Liver (tissue), 9 donors: ENCODE measurements around the gene MUC7. TPM values are rescaled to one million over a fixed set of nuclear protein-coding genes. Genes with fewer than 3 reads are reported as not detected.

Source experiments
- DNase-seq: peaks from one replicate; pipeline ENCODE4 v3.0.0-alpha.2; 2017; ENCODE audit warnings: low spot score
- H3K27ac ChIP-seq, 2 donors: one replicate each; pipeline ENCODE4 v1.7.0; 2013; ENCODE audit warnings: inconsistent platforms in 2 of 2, low read length in 2 of 2, control low read depth in 1 of 2, low read depth in 1 of 2, mild to moderate bottlenecking in 1 of 2
- H3K27me3 ChIP-seq, 4 donors: one replicate each; pipeline versions ENCODE4 v1.6.1 to v1.7.0; 2013; ENCODE audit warnings: low read length in 3 of 4, inconsistent platforms in 1 of 4, mild to moderate bottlenecking in 1 of 4, moderate library complexity in 1 of 4; ENCODE audit not compliant: control insufficient read depth in 4 of 4, insufficient read depth in 4 of 4
- H3K36me3 ChIP-seq, 4 donors: one replicate each; pipeline versions ENCODE4 v1.6.1 to v1.7.0; 2013; ENCODE audit warnings: low read length in 3 of 4, mild to moderate bottlenecking in 3 of 4, low read depth in 1 of 4, moderate library complexity in 1 of 4; ENCODE audit not compliant: control insufficient read depth in 4 of 4, insufficient read depth in 3 of 4
- H3K4me1 ChIP-seq, 4 donors: one replicate each; pipeline versions ENCODE4 v1.6.1 to v1.7.0; 2013; ENCODE audit warnings: low read length in 3 of 4, mild to moderate bottlenecking in 3 of 4, moderate library complexity in 1 of 4; ENCODE audit not compliant: control insufficient read depth in 4 of 4, insufficient read depth in 4 of 4
- H3K4me3 ChIP-seq, 3 donors: one replicate each; pipeline versions ENCODE4 v1.6.1 to v1.7.0; 2013; ENCODE audit warnings: low read length in 3 of 3, control low read depth in 1 of 3, low read depth in 1 of 3, mild to moderate bottlenecking in 1 of 3
- H3K9ac ChIP-seq, 2 donors: one replicate each; pipeline ENCODE4 v1.7.0; 2013; ENCODE audit warnings: low read length in 2 of 2, mild to moderate bottlenecking in 2 of 2, moderate library complexity in 2 of 2, control low read depth in 1 of 2, low read depth in 1 of 2
- H3K9me3 ChIP-seq, 4 donors: one replicate each; pipeline versions ENCODE4 v1.6.1 to v1.7.0; 2013; ENCODE audit warnings: low read length in 3 of 4; ENCODE audit not compliant: control insufficient read depth in 4 of 4
- EGR1 ChIP-seq, 2 donors: IDR thresholded peaks; 2 replicates each; pipeline ENCODE4 v1.6.1; 2016 to 2018; ENCODE audit warnings: antibody characterized with exemption in 2 of 2, low read depth in 2 of 2
- FOXA1 ChIP-seq: IDR thresholded peaks from 2 replicates; pipeline ENCODE4 v1.6.1; 2016; ENCODE audit warnings: antibody characterized with exemption
- FOXA2 ChIP-seq: IDR thresholded peaks from 2 replicates; pipeline ENCODE4 v1.6.1; 2016; ENCODE audit warnings: antibody characterized with exemption
- GABPA ChIP-seq, 2 donors: IDR thresholded peaks in 1 of 2; conservative IDR thresholded peaks in 1 of 2; 2 replicates each; pipeline ENCODE4 v1.6.1; 2016; ENCODE audit warnings: antibody characterized with exemption in 2 of 2, mild to moderate bottlenecking in 1 of 2, moderate library complexity in 1 of 2
- HNF4A ChIP-seq, 2 donors: conservative IDR thresholded peaks; 2 replicates each; pipeline ENCODE4 v1.6.1; 2016; ENCODE audit warnings: antibody characterized with exemption in 2 of 2, mild to moderate bottlenecking in 2 of 2
- HNF4G ChIP-seq: IDR thresholded peaks from 2 replicates; pipeline ENCODE4 v1.6.1; 2016; ENCODE audit warnings: antibody characterized with exemption
- JUND ChIP-seq, 2 donors: IDR thresholded peaks; 2 replicates each; pipeline ENCODE4 v1.6.1; 2016; ENCODE audit warnings: antibody characterized with exemption in 2 of 2
- MAX ChIP-seq: IDR thresholded peaks from 2 replicates; pipeline ENCODE4 v1.6.1; 2016; ENCODE audit warnings: antibody characterized with exemption
- NR2F2 ChIP-seq: IDR thresholded peaks from 2 replicates; pipeline ENCODE4 v1.6.1; 2016; ENCODE audit warnings: antibody characterized with exemption
- RAD21 ChIP-seq, 2 donors: IDR thresholded peaks; 2 replicates each; pipeline ENCODE4 v1.6.1; 2016; ENCODE audit warnings: antibody characterized with exemption in 2 of 2, mild to moderate bottlenecking in 2 of 2
- RXRA ChIP-seq, 2 donors: IDR thresholded peaks; 2 replicates each; pipeline ENCODE4 v1.6.1; 2017 to 2018; ENCODE audit warnings: antibody characterized with exemption in 2 of 2, mild to moderate bottlenecking in 1 of 2
- SP1 ChIP-seq: IDR thresholded peaks from 2 replicates; pipeline ENCODE4 v1.6.1; 2018; ENCODE audit warnings: antibody characterized with exemption, mild to moderate bottlenecking
- TAF1 ChIP-seq: conservative IDR thresholded peaks from 2 replicates; pipeline ENCODE4 v1.6.1; 2016; ENCODE audit warnings: antibody characterized with exemption, mild to moderate bottlenecking
- YY1 ChIP-seq: IDR thresholded peaks from 2 replicates; pipeline ENCODE4 v1.6.1; 2016; ENCODE audit warnings: antibody characterized with exemption, mild to moderate bottlenecking
- ZBTB33 ChIP-seq: IDR thresholded peaks from 2 replicates; pipeline ENCODE4 v1.6.1; 2016; ENCODE audit warnings: antibody characterized with exemption
- WGBS: extraction: QIAGEN DNeasy Blood & Tissue Kit; methylation state at CpG from one replicate; pipeline ENCODE4 v1.1.7; 2013; 5-methylcytosine and 5-hydroxymethylcytosine counted together
- polyA plus RNA-seq, 2 donors: library from polyadenylated mRNA; stranded (reverse) in 1 of 2; unstranded in 1 of 2; fragments of 200-250 nt in 1 of 2; fragments of >200 nt in 1 of 2; fragmentation: Nextera tagmentation in 1 of 2; extraction: Ambion mirVana in 1 of 2; gene quantifications; one replicate each; pipeline versions ENCODE4 v1.2.1 to v1.2.3, GENCODE V29; 2013 to 2015
- total RNA-seq, 2 donors: library from RNA; depleted of rRNA; stranded (reverse); fragments of >200 nt; gene quantifications; one replicate each; pipeline ENCODE4 v1.2.3, GENCODE V29; 2014
- TF ChIP-seq, protein P1 (sequence below): fragments of 150-350 bp; IDR thresholded peaks from 2 replicates; pipeline ENCODE4 v1.5.1; 2017; ENCODE audit warnings: improper control_type of control experiment, low read depth, low read length; ENCODE audit not compliant: missing input control
- TF ChIP-seq, protein P2 (sequence below): IDR thresholded peaks from 2 replicates; pipeline ENCODE4 v1.6.1; 2016; ENCODE audit warnings: antibody characterized with exemption
- TF ChIP-seq, protein P3 (sequence below): IDR thresholded peaks from 2 replicates; pipeline ENCODE4 v1.6.1; 2016; ENCODE audit warnings: antibody characterized with exemption, mild to moderate bottlenecking
- donor health status: healthy.
- donor health status: healthy.
- donor health status: healthy.
- donor health status: healthy.
- donor health status: healthy.

MUC7 gene
- total and polyA plus RNA-seq, 4 donors: not detected

- Histone ChIP-seq H3K4me1 (no peaks in the 10 kb centered on the region), H3K27me3 (peaks cover 0 to 5% (median 0%) of the 10 kb centered on the region in 4 donors), H3K9ac (no peak overlapping the region), H3K4me3 (no peak overlapping the region), H3K36me3 (no peaks in the 10 kb centered on the region), H3K27ac (no peak overlapping the region), H3K9me3 (no peaks in the 10 kb centered on the region)
- no peak for DNase-seq
- TF ChIP-seq, protein P1, sequence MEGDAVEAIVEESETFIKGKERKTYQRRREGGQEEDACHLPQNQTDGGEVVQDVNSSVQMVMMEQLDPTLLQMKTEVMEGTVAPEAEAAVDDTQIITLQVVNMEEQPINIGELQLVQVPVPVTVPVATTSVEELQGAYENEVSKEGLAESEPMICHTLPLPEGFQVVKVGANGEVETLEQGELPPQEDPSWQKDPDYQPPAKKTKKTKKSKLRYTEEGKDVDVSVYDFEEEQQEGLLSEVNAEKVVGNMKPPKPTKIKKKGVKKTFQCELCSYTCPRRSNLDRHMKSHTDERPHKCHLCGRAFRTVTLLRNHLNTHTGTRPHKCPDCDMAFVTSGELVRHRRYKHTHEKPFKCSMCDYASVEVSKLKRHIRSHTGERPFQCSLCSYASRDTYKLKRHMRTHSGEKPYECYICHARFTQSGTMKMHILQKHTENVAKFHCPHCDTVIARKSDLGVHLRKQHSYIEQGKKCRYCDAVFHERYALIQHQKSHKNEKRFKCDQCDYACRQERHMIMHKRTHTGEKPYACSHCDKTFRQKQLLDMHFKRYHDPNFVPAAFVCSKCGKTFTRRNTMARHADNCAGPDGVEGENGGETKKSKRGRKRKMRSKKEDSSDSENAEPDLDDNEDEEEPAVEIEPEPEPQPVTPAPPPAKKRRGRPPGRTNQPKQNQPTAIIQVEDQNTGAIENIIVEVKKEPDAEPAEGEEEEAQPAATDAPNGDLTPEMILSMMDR: no peak
- TF ChIP-seq, protein P2, sequence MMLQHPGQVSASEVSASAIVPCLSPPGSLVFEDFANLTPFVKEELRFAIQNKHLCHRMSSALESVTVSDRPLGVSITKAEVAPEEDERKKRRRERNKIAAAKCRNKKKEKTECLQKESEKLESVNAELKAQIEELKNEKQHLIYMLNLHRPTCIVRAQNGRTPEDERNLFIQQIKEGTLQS: no peak
- TF ChIP-seq ZBTB33 (no peak), RXRA (IDR thresholded peaks at IDR 0.05) (no peak), MAX (no peak), FOXA1 (no peak)
- TF ChIP-seq, protein P3, sequence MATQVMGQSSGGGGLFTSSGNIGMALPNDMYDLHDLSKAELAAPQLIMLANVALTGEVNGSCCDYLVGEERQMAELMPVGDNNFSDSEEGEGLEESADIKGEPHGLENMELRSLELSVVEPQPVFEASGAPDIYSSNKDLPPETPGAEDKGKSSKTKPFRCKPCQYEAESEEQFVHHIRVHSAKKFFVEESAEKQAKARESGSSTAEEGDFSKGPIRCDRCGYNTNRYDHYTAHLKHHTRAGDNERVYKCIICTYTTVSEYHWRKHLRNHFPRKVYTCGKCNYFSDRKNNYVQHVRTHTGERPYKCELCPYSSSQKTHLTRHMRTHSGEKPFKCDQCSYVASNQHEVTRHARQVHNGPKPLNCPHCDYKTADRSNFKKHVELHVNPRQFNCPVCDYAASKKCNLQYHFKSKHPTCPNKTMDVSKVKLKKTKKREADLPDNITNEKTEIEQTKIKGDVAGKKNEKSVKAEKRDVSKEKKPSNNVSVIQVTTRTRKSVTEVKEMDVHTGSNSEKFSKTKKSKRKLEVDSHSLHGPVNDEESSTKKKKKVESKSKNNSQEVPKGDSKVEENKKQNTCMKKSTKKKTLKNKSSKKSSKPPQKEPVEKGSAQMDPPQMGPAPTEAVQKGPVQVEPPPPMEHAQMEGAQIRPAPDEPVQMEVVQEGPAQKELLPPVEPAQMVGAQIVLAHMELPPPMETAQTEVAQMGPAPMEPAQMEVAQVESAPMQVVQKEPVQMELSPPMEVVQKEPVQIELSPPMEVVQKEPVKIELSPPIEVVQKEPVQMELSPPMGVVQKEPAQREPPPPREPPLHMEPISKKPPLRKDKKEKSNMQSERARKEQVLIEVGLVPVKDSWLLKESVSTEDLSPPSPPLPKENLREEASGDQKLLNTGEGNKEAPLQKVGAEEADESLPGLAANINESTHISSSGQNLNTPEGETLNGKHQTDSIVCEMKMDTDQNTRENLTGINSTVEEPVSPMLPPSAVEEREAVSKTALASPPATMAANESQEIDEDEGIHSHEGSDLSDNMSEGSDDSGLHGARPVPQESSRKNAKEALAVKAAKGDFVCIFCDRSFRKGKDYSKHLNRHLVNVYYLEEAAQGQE: no peak
Observed at GRCh38 chr4:70426789-70427188, 45.2 kb upstream of the MUC7 start.

DNA sequence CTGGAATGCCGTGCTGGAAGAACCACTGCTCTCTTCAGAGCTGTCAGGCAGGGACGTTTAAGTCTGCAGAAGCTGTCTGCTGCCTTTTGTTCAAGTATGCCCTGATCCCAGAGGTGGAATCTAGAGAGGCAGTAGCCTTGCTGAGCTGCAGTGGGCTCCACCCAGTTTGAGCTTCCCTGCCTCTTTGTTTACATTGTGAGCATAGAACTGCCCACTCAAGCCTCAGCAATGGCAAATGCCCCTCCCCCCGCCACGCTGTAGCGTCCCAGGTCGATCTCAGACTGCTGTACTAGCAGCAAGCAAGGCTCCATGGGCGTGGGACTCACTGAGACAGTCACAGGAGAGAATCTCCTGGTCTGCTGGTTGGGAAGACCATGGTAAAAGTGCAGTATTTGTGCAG is 34.8 kb upstream of the MUC7 start:
- Histone ChIP-seq H3K9ac (no peak overlapping the region), H3K4me3 (no peak overlapping the region), H3K27me3 (peaks cover 0 to 4% (median 0%) of the 10 kb centered on the region in 4 donors), H3K9me3 (no peaks in the 10 kb centered on the region), H3K27ac (no peak overlapping the region), H3K4me1 (no peaks in the 10 kb centered on the region), H3K36me3 (no peaks in the 10 kb centered on the region)
- no peak for DNase-seq
- no peak for TF ChIP-seq FOXA2
- no peak for TF ChIP-seq JUND (IDR thresholded peaks at IDR 0.05)
- no peak for TF ChIP-seq GABPA (IDR thresholded peaks at IDR 0.05 in 1 of 2, conservative IDR thresholded peaks at IDR 0.05 in 1 of 2)
- no peak for TF ChIP-seq EGR1 (IDR thresholded peaks at IDR 0.05; ENCODE audit: low read depth in 2 of 2)
- TF ChIP-seq SP1: no peak
- TF ChIP-seq, protein P1: no peak
- TF ChIP-seq, protein P2: no peak
- no peak for TF ChIP-seq HNF4G
- TF ChIP-seq RAD21 (IDR thresholded peaks at IDR 0.05): no peak
- TF ChIP-seq RXRA (IDR thresholded peaks at IDR 0.05): no peak
- TF ChIP-seq, protein P3: no peak
- no peak for TF ChIP-seq YY1
- no peak for TF ChIP-seq HNF4A (conservative IDR thresholded peaks at IDR 0.05)
- TF ChIP-seq FOXA1: no peak
- no peak for TF ChIP-seq TAF1
- TF ChIP-seq MAX: no peak
- no peak for TF ChIP-seq NR2F2
- 48% methylated on average over 7 of the region's 7 CpGs for WGBS
